Fibroblast of mammary gland (primary cell): ENCODE measurements around the gene RNF112.
A peak's percentile ranks its signal among the peaks of the same experiment; 100 is the strongest.
"Not testable (repeated sequence)": the region's sequence is repeated elsewhere in the genome, so short reads cannot be mapped to it uniquely, and the experiment has no call there.

ENCODE experiments used
- DNase-seq: peaks from one replicate; pipeline ENCODE4 v3.0.0-alpha.2; 2010; ENCODE audit warnings: low read depth
- H3K4me3 ChIP-seq: 2 replicates; pipeline ENCODE4 v1.5.1; 2011; ENCODE audit warnings: low read depth, mild to moderate bottlenecking, low read length, moderate library complexity; ENCODE audit not compliant: control insufficient read depth
- TF ChIP-seq, protein P1 (sequence below): conservative IDR thresholded peaks from 2 replicates; pipeline ENCODE4 v1.5.1; 2011; ENCODE audit warnings: low read depth, low read length, inconsistent platforms; ENCODE audit not compliant: control insufficient read depth, insufficient read depth

The RNF112 gene

DNA sequence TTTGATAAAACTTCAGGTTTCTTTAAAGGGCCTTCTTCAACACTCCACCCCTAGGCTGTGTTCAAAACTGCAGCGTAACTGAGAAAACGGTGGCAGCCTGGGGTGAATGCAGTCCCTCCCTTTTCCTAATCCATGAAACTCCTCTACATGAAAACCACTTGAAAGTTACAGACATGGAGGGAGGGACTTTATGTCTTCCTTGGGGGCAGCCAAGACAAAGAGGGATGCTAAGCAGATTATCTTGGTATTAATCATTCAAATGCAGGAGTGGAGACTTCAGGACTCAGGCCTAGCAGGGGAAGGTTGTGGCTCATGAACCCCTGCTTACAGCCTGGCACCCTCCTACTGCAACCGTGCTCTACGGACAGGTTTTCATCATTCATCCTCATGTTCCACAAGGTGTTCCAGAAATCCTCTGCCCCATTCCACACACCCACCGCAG, 46.8 kb downstream of the RNF112 start:
- H3K4me3 ChIP-seq, result no peak overlapping the region
- TF ChIP-seq, protein P1, sequence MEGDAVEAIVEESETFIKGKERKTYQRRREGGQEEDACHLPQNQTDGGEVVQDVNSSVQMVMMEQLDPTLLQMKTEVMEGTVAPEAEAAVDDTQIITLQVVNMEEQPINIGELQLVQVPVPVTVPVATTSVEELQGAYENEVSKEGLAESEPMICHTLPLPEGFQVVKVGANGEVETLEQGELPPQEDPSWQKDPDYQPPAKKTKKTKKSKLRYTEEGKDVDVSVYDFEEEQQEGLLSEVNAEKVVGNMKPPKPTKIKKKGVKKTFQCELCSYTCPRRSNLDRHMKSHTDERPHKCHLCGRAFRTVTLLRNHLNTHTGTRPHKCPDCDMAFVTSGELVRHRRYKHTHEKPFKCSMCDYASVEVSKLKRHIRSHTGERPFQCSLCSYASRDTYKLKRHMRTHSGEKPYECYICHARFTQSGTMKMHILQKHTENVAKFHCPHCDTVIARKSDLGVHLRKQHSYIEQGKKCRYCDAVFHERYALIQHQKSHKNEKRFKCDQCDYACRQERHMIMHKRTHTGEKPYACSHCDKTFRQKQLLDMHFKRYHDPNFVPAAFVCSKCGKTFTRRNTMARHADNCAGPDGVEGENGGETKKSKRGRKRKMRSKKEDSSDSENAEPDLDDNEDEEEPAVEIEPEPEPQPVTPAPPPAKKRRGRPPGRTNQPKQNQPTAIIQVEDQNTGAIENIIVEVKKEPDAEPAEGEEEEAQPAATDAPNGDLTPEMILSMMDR, result no peak
- no peak for DNase-seq

DNA sequence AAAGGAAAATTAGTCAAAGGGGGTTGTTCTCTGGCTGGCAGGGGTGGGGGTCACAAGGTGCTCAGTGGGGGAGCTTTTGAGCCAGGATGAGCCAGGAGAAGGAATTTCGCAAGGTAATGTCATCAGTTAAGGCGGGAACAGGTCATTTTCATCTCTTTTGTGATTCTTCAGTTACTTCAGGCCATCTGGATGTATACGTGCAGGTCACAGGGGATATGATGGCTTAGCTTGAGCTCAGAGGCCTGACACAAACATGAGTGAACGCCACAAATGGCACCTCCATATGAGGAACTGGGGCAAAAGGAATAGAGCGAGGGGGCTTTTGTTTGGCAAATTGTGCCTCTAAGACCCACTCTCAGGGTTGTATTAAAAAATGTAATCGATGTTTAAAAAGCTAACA, 47.4 kb downstream of the RNF112 start:
- H3K4me3 ChIP-seq, DNase-seq: not testable (repeated sequence)

DNA sequence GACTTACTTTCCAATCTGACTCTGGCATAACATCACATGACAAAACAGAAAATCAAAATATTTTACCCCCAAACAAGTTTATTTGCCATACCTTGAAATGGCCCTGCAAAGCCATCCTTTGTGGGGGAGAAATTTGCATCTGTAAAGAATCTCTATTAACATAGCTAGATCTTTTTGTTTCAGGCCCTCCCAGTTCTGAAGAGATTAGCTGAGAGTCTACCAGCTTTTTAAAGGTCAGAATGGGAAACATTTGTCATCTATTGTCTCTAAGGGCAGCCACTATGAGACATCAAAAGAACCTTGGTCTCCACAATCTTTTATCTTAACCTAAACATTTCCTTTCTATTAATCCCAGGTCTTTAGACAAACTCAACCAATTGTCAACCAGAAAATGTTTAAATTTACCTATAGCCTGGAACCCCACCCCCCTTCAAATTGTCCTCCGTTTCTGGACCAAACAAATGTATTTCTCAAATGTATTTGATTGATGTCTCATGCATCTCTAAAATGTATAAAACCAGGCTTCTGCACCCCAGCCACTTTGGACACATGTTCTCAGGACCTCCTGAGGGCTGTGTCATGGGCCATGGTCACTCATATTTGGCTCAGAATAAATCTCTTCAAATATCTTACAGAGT, 48.1 kb downstream of the RNF112 start:
- DNase-seq, H3K4me3 ChIP-seq: not testable (repeated sequence)

DNA sequence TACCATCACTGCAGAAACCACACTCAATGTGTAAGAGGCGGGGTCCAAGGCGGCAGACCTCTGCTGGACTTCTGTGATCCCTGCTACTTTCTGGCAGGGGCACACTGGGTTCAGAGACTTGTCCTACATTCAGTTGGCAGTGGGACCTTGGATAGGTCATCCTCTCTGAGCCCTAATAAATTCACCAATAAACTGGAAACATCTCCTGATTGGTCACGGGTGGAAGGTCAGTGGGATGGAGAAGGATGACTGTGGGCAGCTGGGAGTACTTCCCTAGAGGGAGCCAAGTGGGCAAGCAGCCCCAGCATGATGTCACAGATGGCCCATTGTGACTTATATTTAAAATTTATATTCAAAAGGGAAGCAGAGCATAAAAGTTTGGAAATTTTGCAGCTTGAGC, 49.7 kb downstream of the RNF112 start:
- no peak overlapping the region for H3K4me3 ChIP-seq
- peak; percentile 38 for DNase-seq
- TF ChIP-seq, protein P1, result no peak

DNA sequence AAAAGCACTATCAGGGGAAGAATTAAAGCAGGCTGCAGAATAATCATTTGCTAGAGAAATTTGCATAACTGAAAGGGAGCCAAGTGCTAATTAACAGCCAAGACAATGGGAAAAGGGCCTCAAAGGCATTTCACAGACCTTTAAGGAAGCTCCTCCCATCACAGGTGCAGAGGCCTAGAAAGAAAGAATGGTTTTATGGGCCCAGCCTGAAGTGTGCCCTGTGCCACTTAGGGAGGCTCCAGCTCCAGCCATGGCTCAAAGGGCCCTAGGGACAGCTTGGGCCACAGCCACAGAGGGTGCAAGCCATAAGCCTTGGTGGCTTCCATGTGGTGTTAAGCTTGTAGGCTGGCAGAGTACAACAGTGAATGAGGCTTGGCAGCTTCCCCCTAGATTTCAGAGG, 50.1 kb downstream of the RNF112 start:
- TF ChIP-seq, protein P1, result no peak
- DNase-seq, result no peak
- no peak overlapping the region for H3K4me3 ChIP-seq

DNA sequence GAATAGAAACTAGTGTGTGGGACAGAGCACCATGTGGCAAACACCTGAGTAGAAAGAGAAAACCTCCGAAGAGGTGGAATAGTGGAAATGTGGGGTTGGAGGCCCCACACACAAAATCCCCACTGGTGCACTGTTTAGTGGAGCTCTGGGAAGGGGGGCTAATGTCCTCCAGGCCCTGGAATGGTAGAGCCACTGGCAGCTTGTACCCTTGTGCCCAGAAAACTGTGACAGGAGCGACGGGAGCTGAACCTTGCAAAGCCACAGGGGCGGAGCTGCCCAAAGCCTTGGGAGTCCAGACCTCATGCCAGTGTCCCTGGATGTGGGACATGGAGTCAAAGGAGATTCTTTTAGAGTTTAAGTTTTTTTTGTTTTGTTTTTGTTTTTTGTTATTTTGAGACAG, 50.6 kb downstream of the RNF112 start:
- TF ChIP-seq, protein P1, result no peak
- no peak for DNase-seq
- no peak overlapping the region for H3K4me3 ChIP-seq

DNA sequence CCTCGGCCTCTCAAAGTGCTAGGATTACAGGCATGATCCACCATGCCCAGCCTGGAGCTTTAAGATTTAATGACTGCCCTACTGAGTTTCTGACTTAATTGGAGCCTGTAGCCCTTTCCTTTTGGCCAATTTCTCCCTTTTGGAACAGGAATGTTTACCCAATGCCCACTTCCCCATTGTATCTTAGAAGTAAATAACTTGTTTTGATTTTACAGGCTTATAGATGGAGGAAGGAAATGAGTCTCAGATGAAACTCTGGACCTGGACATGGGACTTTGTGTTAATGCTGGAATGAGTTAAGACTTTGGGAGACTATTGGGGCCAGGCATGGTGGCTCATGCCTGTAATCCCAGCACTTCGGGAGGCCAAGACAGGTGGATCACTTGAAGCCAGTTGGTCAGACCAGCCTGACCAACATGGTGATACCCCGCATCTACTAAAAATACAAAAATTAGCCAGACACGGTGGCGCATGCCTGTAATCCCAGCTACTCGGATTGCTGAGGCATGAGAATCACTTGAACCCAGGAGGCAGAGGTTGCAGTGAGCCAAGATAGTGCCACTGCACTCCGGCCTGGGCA, 51.5 kb downstream of the RNF112 start:
- not testable (repeated sequence) for DNase-seq, H3K4me3 ChIP-seq

DNA sequence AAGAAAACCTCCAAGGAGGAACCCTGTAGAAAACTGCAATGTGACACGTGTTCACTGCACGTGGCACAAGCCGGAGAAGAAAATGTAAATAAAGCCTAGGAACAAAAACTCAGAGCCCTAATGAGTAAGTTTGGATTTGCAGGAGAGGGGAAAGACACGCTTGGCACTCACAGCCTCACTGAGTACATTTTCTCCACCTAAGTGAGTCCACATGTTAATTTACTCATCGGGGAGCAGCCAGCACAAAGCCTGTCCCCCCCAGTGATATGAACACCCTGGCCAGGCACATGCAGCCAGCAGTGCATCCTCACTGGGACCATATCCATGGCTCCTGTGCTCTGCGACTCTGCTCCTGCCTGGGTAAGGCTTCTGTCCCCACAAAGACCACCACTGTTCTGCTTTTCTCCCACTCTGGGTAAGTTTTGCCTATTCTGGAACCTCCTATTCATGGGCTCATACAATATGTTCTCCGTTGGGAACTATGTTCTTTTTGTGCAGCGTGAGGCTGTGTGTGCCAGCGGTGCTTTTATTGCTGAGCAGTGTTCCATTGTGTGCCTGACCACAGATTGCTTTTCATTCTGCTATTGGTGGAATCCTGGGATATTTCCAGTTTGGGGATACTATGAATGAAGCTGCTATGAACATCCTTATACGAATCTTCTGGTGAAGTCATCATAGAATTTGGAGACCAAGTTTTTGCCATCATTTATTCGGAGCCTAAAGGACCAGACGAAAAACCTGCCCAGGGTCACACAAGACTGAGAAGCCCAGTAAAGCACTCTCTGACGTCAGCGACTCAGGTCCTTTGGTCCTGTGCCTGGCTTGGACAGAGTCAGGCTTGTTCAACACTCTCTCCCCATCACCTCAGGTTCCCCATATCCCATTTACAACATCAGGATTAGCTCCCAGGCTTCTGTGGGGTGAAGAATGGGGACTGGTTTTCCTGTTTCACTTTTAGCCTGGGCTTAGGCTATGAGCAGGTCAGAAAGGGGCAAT, 53.3 kb downstream of the RNF112 start:
- DNase-seq, result peak; percentile 25
- H3K4me3 ChIP-seq, result no peak overlapping the region

More for the DNA sequence above, 53.3 kb downstream of the RNF112 start:
- TF ChIP-seq, protein P1, result no peak
